ENCODE results near the gene OR4D10.

DNA sequence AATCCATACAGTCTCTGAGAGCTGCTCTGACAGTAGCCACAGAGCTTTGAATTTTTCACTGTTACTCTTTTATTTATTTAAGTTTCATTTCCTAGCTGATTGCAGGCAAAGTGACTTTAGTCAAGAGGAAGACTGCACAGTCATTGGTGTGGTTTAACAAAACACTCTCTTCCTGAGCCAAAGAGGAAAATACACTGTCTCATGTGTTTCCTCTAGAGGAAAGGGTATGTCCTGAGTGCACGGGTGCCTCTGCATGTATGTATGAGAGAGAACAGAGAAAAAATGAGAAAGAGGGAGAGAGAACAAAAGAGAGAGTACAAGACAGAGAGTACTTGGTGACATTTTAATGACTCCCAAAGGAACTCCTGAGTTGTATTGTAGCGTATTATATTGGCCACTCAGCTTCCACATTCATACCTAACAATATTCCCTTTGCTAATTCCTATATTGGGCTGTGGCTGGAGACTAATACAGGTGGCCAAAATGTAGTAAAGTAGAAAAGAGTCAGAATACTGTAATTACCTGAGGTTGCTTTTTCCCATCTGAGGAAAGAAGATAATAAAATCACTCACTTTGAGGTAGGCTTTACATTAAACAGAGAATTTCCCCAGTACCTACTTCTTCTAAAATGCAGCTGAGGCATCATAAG, 38.0 kb downstream of the OR4D10 start, which contains the start of gene OR4D9:
- TF ChIP-seq YY1 (IDR thresholded peaks at IDR 0.05; ENCODE audit: low read depth, low read length) = no peak
- no peak for TF ChIP-seq SRF (IDR thresholded peaks at IDR 0.05; ENCODE audit: low read depth in 2 of 2, low read length in 2 of 2)
- no peak for TF ChIP-seq NFYB (IDR thresholded peaks at IDR 0.05; ENCODE audit: insufficient read depth, low read depth, low read length)
- TF ChIP-seq ZNF274 (IDR thresholded peaks at IDR 0.05; ENCODE audit: insufficient read depth, insufficient read length) = no peak
- TF ChIP-seq, protein P1, sequence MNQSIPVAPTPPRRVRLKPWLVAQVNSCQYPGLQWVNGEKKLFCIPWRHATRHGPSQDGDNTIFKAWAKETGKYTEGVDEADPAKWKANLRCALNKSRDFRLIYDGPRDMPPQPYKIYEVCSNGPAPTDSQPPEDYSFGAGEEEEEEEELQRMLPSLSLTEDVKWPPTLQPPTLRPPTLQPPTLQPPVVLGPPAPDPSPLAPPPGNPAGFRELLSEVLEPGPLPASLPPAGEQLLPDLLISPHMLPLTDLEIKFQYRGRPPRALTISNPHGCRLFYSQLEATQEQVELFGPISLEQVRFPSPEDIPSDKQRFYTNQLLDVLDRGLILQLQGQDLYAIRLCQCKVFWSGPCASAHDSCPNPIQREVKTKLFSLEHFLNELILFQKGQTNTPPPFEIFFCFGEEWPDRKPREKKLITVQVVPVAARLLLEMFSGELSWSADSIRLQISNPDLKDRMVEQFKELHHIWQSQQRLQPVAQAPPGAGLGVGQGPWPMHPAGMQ (IDR thresholded peaks at IDR 0.05; ENCODE audit: borderline replicate concordance) = no peak
- TF ChIP-seq RELA (IDR thresholded peaks at IDR 0.05; ENCODE audit: borderline replicate concordance, partially characterized antibody) = no peak
- TF ChIP-seq, protein P2, sequence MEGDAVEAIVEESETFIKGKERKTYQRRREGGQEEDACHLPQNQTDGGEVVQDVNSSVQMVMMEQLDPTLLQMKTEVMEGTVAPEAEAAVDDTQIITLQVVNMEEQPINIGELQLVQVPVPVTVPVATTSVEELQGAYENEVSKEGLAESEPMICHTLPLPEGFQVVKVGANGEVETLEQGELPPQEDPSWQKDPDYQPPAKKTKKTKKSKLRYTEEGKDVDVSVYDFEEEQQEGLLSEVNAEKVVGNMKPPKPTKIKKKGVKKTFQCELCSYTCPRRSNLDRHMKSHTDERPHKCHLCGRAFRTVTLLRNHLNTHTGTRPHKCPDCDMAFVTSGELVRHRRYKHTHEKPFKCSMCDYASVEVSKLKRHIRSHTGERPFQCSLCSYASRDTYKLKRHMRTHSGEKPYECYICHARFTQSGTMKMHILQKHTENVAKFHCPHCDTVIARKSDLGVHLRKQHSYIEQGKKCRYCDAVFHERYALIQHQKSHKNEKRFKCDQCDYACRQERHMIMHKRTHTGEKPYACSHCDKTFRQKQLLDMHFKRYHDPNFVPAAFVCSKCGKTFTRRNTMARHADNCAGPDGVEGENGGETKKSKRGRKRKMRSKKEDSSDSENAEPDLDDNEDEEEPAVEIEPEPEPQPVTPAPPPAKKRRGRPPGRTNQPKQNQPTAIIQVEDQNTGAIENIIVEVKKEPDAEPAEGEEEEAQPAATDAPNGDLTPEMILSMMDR (IDR thresholded peaks at IDR 0.05 in 2 of 3, conservative IDR thresholded peaks at IDR 0.05 in 1 of 3; ENCODE audit: control insufficient read depth in 2 of 3, extremely low read depth in 1 of 3, insufficient read depth in 1 of 3, low read depth in 3 of 3, low read length in 3 of 3) = no peak
- no peak for TF ChIP-seq ZNF24 (IDR thresholded peaks at IDR 0.05)
